ENCODE data around the gene AHNAK.

AHNAK gene

GRCh38 chr11:62542111-62542745 lies 4.4 kb downstream of the AHNAK start:
- peak overlapping the region; percentile 98 for H3K27ac ChIP-seq
- peaks cover 0 to 28% (median 9%) of the 10 kb centered on the region in 3 donors for H3K36me3 ChIP-seq
- peak overlapping the region; percentile 86 to 87 for H3K4me3 ChIP-seq
- no peak for TF ChIP-seq CTCF (IDR thresholded peaks at IDR 0.05)
- DNase-seq, result no peak
- no peaks in the 10 kb centered on the region for H3K27me3 ChIP-seq
- intact Hi-C loops (cut with DNase I; ENCODE audit: low total_unique reads), result loop anchor here (5.0 to 10.0 kb wide), 4 partner anchors 35 to 145 kb away; partner anchors contain the start of gene TUT1
- peaks cover 5 to 77% (median 63%) of the 10 kb centered on the region in 4 donors for H3K4me1 ChIP-seq
- H3K9me3 ChIP-seq, result no peaks in the 10 kb centered on the region

- Histone ChIP-seq H3K36me3 (peaks cover 3 to 36% (median 11%) of the 10 kb centered on the region in 3 donors), H3K27me3 (no peaks in the 10 kb centered on the region), H3K4me1 (peaks cover 5 to 86% (median 75%) of the 10 kb centered on the region in 4 donors), H3K27ac (peak overlapping the region; percentile 98), H3K4me3 (peak overlapping the region; percentile 86 to 87), H3K9me3 (no peaks in the 10 kb centered on the region)
- intact Hi-C loops (cut with DNase I; ENCODE audit: low total_unique reads), result loop anchor here (5.0 to 10.0 kb wide), 4 partner anchors 34 to 144 kb away; partner anchors contain the start of gene TUT1
- no peak for TF ChIP-seq CTCF (IDR thresholded peaks at IDR 0.05)
- DNase-seq, result peak; percentile 47 to 70
Measured at GRCh38 chr11:62540804-62541701, 5.6 kb downstream of the AHNAK start.

GRCh38 chr11:62539238-62539925 lies 7.2 kb downstream of the AHNAK start:
- peak overlapping the region; percentile 86 to 87 for H3K4me3 ChIP-seq
- H3K4me1 ChIP-seq, result peaks cover 5 to 95% (median 83%) of the 10 kb centered on the region in 4 donors

GRCh38 chr11:62538470-62539237 lies 8.0 kb downstream of the AHNAK start:
- peaks cover 27 to 51% (median 35%) of the 10 kb centered on the region in 3 donors for H3K36me3 ChIP-seq
- intact Hi-C loops (cut with DNase I; ENCODE audit: low total_unique reads), result no loop called here
- no peak for DNase-seq
- H3K27me3 ChIP-seq, result no peaks in the 10 kb centered on the region
- H3K9me3 ChIP-seq, result no peaks in the 10 kb centered on the region
- peak overlapping the region; percentile 86 to 87 for H3K4me3 ChIP-seq
- peak overlapping the region; percentile 98 for H3K27ac ChIP-seq
- TF ChIP-seq CTCF (IDR thresholded peaks at IDR 0.05), result no peak
- H3K4me1 ChIP-seq, result peaks cover 5 to 90% (median 81%) of the 10 kb centered on the region in 4 donors

More at GRCh38 chr11:62539238-62539925, 7.2 kb downstream of the AHNAK start:
- H3K27me3 ChIP-seq, result no peaks in the 10 kb centered on the region
- H3K36me3 ChIP-seq, result peaks cover 19 to 44% (median 28%) of the 10 kb centered on the region in 3 donors
- DNase-seq, result peak in 1 of 2 donors; percentile 85
- H3K27ac ChIP-seq, result peak overlapping the region; percentile 98
- H3K9me3 ChIP-seq, result no peaks in the 10 kb centered on the region
- no peak for TF ChIP-seq CTCF (IDR thresholded peaks at IDR 0.05)
- intact Hi-C loops (cut with DNase I; ENCODE audit: low total_unique reads), result no loop called here
